ENCODE results near the gene TAF6L. TPM values are rescaled to one million over a fixed set of nuclear protein-coding genes. Genes with fewer than 3 reads are reported as not detected.

The TAF6L gene
- total RNA-seq, 2 donors from 2014 or later: 37.4 to 41.7 TPM

- H3K4me3 Mint-ChIP-seq: peak overlapping the region; percentile 89
- peak; percentile 97 for DNase-seq
- no peaks in the 10 kb centered on the region for H3K9me3 Mint-ChIP-seq
- no peaks in the 10 kb centered on the region for H3K9me3 ChIP-seq (ENCODE audit: control insufficient read depth, low read length)
- H3K36me3 Mint-ChIP-seq (ENCODE audit: low read depth): peaks cover 45% of the 10 kb centered on the region
- WGBS, 2 experiments (ENCODE audit: insufficient coverage in 1 of 2, insufficient read length in 1 of 2): 6 to 10% methylated on average over 22 to 51 of the region's 51 CpGs
- peak overlapping the region; percentile 78 for H3K9ac ChIP-seq (ENCODE audit: extremely low read depth, low read length, poor library complexity, severe bottlenecking)
- TF ChIP-seq CTCF (conservative IDR thresholded peaks at IDR 0.05): peak; percentile 98
- no peaks in the 10 kb centered on the region for H3K4me1 ChIP-seq (ENCODE audit: control insufficient read depth, insufficient read depth, low read length)
- H3K4me3 ChIP-seq (ENCODE audit: low read length): peak overlapping the region; percentile 97
- H3K36me3 ChIP-seq (ENCODE audit: control insufficient read depth, insufficient read depth, low read length): peaks cover 44% of the 10 kb centered on the region
- H3K4me1 Mint-ChIP-seq: peaks cover 9% of the 10 kb centered on the region
- peak overlapping the region; percentile 80 for H3K27ac ChIP-seq (ENCODE audit: low read depth, low read length)
- peak overlapping the region; percentile 81 for H3K27ac Mint-ChIP-seq
- no peaks in the 10 kb centered on the region for H3K27me3 ChIP-seq (ENCODE audit: control insufficient read depth, insufficient read depth, low read length, poor library complexity, severe bottlenecking)
- no peaks in the 10 kb centered on the region for H3K27me3 Mint-ChIP-seq (ENCODE audit: insufficient read depth)
Measured at GRCh38 chr11:62786318-62787004, 15.3 kb downstream of the TAF6L start.

- H3K4me3 Mint-ChIP-seq: peak within 1 kb of the TSS; percentile 89
- H3K4me1 ChIP-seq (ENCODE audit: control insufficient read depth, insufficient read depth, low read length): no peaks in the 10 kb centered on the region
- 0 to 1% methylated on average over 37 to 88 of the region's 88 CpGs for WGBS, 2 experiments (ENCODE audit: insufficient coverage in 1 of 2, insufficient read length in 1 of 2)
- no peaks in the 10 kb centered on the region for H3K9me3 ChIP-seq (ENCODE audit: control insufficient read depth, low read length)
- H3K27me3 ChIP-seq (ENCODE audit: control insufficient read depth, insufficient read depth, low read length, poor library complexity, severe bottlenecking): no peaks in the 10 kb centered on the region
- peak within 1 kb of the TSS; percentile 80 for H3K27ac ChIP-seq (ENCODE audit: low read depth, low read length)
- TF ChIP-seq CTCF (conservative IDR thresholded peaks at IDR 0.05): no peak
- peaks cover 39% of the 10 kb centered on the region for H3K36me3 ChIP-seq (ENCODE audit: control insufficient read depth, insufficient read depth, low read length)
- H3K36me3 Mint-ChIP-seq (ENCODE audit: low read depth): peaks cover 39% of the 10 kb centered on the region
- peaks cover 12% of the 10 kb centered on the region for H3K4me1 Mint-ChIP-seq
- H3K27me3 Mint-ChIP-seq (ENCODE audit: insufficient read depth): no peaks in the 10 kb centered on the region
- H3K9me3 Mint-ChIP-seq: no peaks in the 10 kb centered on the region
- peak within 1 kb of the TSS; percentile 97 for H3K4me3 ChIP-seq (ENCODE audit: low read length)
- DNase-seq: peak; percentile 99
- peak within 1 kb of the TSS; percentile 78 for H3K9ac ChIP-seq (ENCODE audit: extremely low read depth, low read length, poor library complexity, severe bottlenecking)
- H3K27ac Mint-ChIP-seq: peak within 1 kb of the TSS; percentile 97
Measured at GRCh38 chr11:62787005-62787759, 16.0 kb downstream of the TAF6L start, which contains the start of gene TMEM179B. TMEM179B (plus strand) TSS chr11:62787402; CDS start chr11:62787432, 30 bp downstream.

GRCh38 chr11:62788991-62789390, 17.8 kb downstream of the TAF6L start:
- Histone ChIP-seq H3K27ac (ENCODE audit: low read depth, low read length) (no peak overlapping the region), H3K27me3 (ENCODE audit: control insufficient read depth, insufficient read depth, low read length, poor library complexity, severe bottlenecking) (no peaks in the 10 kb centered on the region), H3K4me3 (ENCODE audit: low read length) (no peak overlapping the region), H3K9me3 (ENCODE audit: control insufficient read depth, low read length) (no peaks in the 10 kb centered on the region), H3K9ac (ENCODE audit: extremely low read depth, low read length, poor library complexity, severe bottlenecking) (no peak overlapping the region), H3K36me3 (ENCODE audit: control insufficient read depth, insufficient read depth, low read length) (peaks cover 43% of the 10 kb centered on the region), H3K4me1 (ENCODE audit: control insufficient read depth, insufficient read depth, low read length) (no peaks in the 10 kb centered on the region)
- no peaks in the 10 kb centered on the region for H3K9me3 Mint-ChIP-seq
- peak overlapping the region; percentile 82 for H3K27ac Mint-ChIP-seq
- peaks cover 31% of the 10 kb centered on the region for H3K36me3 Mint-ChIP-seq (ENCODE audit: low read depth)
- TF ChIP-seq CTCF (conservative IDR thresholded peaks at IDR 0.05): peak; percentile 45
- DNase-seq: peak; percentile 65
- 91 to 93% methylated on average over 3 to 5 of the region's 5 CpGs for WGBS, 2 experiments (ENCODE audit: insufficient coverage in 1 of 2, insufficient read length in 1 of 2)
- no peaks in the 10 kb centered on the region for H3K27me3 Mint-ChIP-seq (ENCODE audit: insufficient read depth)
- H3K4me1 Mint-ChIP-seq: peaks cover 15% of the 10 kb centered on the region
- H3K4me3 Mint-ChIP-seq: peak overlapping the region; percentile 89

All from endodermal cell (in vitro differentiated cells).